PFSK-1 (cell line): ENCODE results near the gene EMSY.

Source experiments
- FOXP2 ChIP-seq: optimal IDR thresholded peaks from 2 replicates; pipeline ENCODE3; 2011; ENCODE audit warnings: borderline replicate concordance, control low read depth, inconsistent platforms; ENCODE audit not compliant: insufficient read depth; ENCODE audit errors: extremely low read length, extremely low read depth
- POLR2AphosphoS5 ChIP-seq: IDR thresholded peaks from 2 replicates; pipeline ENCODE4 v1.6.1; 2012; ENCODE audit warnings: low read depth, mild to moderate bottlenecking, control low read depth, low read length, moderate library complexity
- REST ChIP-seq, 2 experiments: IDR thresholded peaks; 2 replicates each; pipeline versions ENCODE4 v1.6.1 to v1.8.0; 2011 to 2012; ENCODE audit warnings: low read depth in 2 of 2, low read length in 2 of 2, control low read depth in 1 of 2, inconsistent platforms in 1 of 2, mild to moderate bottlenecking in 1 of 2, moderate library complexity in 1 of 2; ENCODE audit not compliant: insufficient read depth in 1 of 2
- SIN3A ChIP-seq: IDR thresholded peaks from 2 replicates; pipeline ENCODE4 v1.6.1; 2012; ENCODE audit warnings: mild to moderate bottlenecking, low read length, moderate library complexity, borderline replicate concordance; ENCODE audit not compliant: insufficient read depth
- TAF1 ChIP-seq: IDR thresholded peaks from 2 replicates; pipeline ENCODE4 v1.6.1; 2012; ENCODE audit warnings: low read length, control low read depth, borderline replicate concordance; ENCODE audit not compliant: insufficient read depth

Gene EMSY

GRCh38 chr11:76552987-76553386 is 108.2 kb downstream of the EMSY start:
- TF ChIP-seq TAF1 (no peak), POLR2AphosphoS5 (no peak), SIN3A (no peak), REST (IDR thresholded peaks at IDR 0.05; ENCODE audit: insufficient read depth in 1 of 2, low read depth in 2 of 2, low read length in 2 of 2) (no peak), FOXP2 (no peak)

GRCh38 chr11:76553554-76554476 is 109.0 kb downstream of the EMSY start:
- TF ChIP-seq REST (IDR thresholded peaks at IDR 0.05; ENCODE audit: insufficient read depth in 1 of 2, low read depth in 2 of 2, low read length in 2 of 2) (no peak), SIN3A (no peak), POLR2AphosphoS5 (no peak), FOXP2 (no peak), TAF1 (no peak)

- no peak for TF ChIP-seq POLR2AphosphoS5
- TF ChIP-seq REST (IDR thresholded peaks at IDR 0.05; ENCODE audit: insufficient read depth in 1 of 2, low read depth in 2 of 2, low read length in 2 of 2), result no peak
Measured at GRCh38 chr11:76554767-76555166, 109.9 kb downstream of the EMSY start.

DNA sequence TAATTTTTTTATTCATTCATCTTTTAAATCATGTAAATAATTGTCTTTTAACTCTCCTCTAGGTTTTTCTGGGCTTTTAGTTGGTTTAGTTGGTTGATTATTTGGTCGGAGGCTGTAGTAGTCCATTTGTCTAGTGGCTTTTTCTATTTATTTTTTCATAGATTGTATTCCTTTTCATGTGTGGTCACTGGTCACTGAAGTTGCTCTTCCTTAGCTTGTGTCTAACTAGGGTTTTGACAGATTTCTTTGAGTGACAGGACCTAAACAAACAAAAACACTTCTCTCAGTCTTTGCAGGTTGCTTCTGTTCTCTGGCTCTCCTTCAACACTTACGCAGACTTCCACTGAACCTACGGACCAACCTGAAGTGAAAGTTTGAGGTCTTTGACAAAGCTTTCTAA is 112.6 kb downstream of the EMSY start:
- no peak for TF ChIP-seq SIN3A
- TF ChIP-seq REST (IDR thresholded peaks at IDR 0.05; ENCODE audit: insufficient read depth in 1 of 2, low read depth in 2 of 2, low read length in 2 of 2), result no peak
- TF ChIP-seq POLR2AphosphoS5, result no peak
- TF ChIP-seq FOXP2, result no peak
- no peak for TF ChIP-seq TAF1

- TF ChIP-seq POLR2AphosphoS5 (no peak), TAF1 (no peak), FOXP2 (no peak), REST (IDR thresholded peaks at IDR 0.05; ENCODE audit: insufficient read depth in 1 of 2, low read depth in 2 of 2, low read length in 2 of 2) (no peak), SIN3A (no peak)
Measured at GRCh38 chr11:76558473-76558872, 113.7 kb downstream of the EMSY start.
